SK-N-SH treated with all-trans-retinoic acid at 6 μM for 48 hours (cell line): ENCODE results near the gene PNPLA7.

ENCODE experiments used
- ATAC-seq: fragments of 200-7000 bp; cut with Tn5 transposase; 3 replicates; pipeline ENCODE4 v1.9.1; 2020; ENCODE audit warnings: mild to moderate bottlenecking, moderate library complexity
- ARNTL ChIP-seq: fragments of 450-650 bp; formaldehyde crosslinking; IDR thresholded peaks from 2 replicates; pipeline ENCODE4 v1.5.0; 2020; ENCODE audit warnings: low read depth, mild to moderate bottlenecking, moderate library complexity, borderline replicate concordance
- BACH2 ChIP-seq: fragments of 250-450 bp; sonication (Bioruptor Pico); IDR thresholded peaks from 2 replicates; pipeline ENCODE4 v1.9.0; 2021; ENCODE audit warnings: mild to moderate bottlenecking, borderline replicate concordance
- CSDC2 ChIP-seq: fragments of 250-450 bp; sonication (Bioruptor Pico); IDR thresholded peaks from 2 replicates; pipeline ENCODE4 v1.5.0; 2020; ENCODE audit warnings: mild to moderate bottlenecking, moderate library complexity
- ESRRG ChIP-seq: fragments of 250-450 bp; sonication (Bioruptor Pico); IDR thresholded peaks from 2 replicates; pipeline ENCODE4 v1.6.1; 2021; ENCODE audit warnings: mild to moderate bottlenecking
- GLIS3 ChIP-seq: fragments of 250-450 bp; sonication (Bioruptor Pico); IDR thresholded peaks from 2 replicates; pipeline ENCODE4 v1.5.0; 2020; ENCODE audit warnings: mild to moderate bottlenecking, moderate library complexity
- ISL1 ChIP-seq: fragments of 250-450 bp; sonication (Bioruptor Pico); IDR thresholded peaks from 2 replicates; pipeline ENCODE4 v2.1.2; 2022; ENCODE audit warnings: mild to moderate bottlenecking, moderate library complexity
- OSR1 ChIP-seq: fragments of 250-450 bp; sonication (Bioruptor Pico); IDR thresholded peaks from 2 replicates; pipeline ENCODE4 v1.8.0; 2022; ENCODE audit warnings: moderate library complexity, mild to moderate bottlenecking, inconsistent platforms
- PPARA ChIP-seq: fragments of 250-450 bp; sonication (Bioruptor Pico); IDR thresholded peaks from 2 replicates; pipeline ENCODE4 v1.5.0; 2020; ENCODE audit warnings: mild to moderate bottlenecking, borderline replicate concordance
- RARB ChIP-seq: fragments of 250-450 bp; sonication (Bioruptor Pico); IDR thresholded peaks from 2 replicates; pipeline ENCODE4 v1.8.0; 2021; ENCODE audit warnings: mild to moderate bottlenecking, moderate library complexity
- SNAI2 ChIP-seq: fragments of 250-450 bp; sonication (Bioruptor Pico); IDR thresholded peaks from 2 replicates; pipeline ENCODE4 v1.5.0; 2020; ENCODE audit warnings: mild to moderate bottlenecking, moderate library complexity
- TOX ChIP-seq: fragments of 250-450 bp; sonication (Bioruptor Pico); IDR thresholded peaks from 2 replicates; pipeline ENCODE4 v1.8.0; 2021; ENCODE audit warnings: mild to moderate bottlenecking, moderate library complexity, borderline replicate concordance
- ZC3H10 ChIP-seq: fragments of 250-450 bp; sonication (Bioruptor Pico); IDR thresholded peaks from 2 replicates; pipeline ENCODE4 v1.5.1; 2021; ENCODE audit warnings: mild to moderate bottlenecking, moderate library complexity
- ZFP3 ChIP-seq: fragments of 250-450 bp; sonication (Bioruptor Pico); IDR thresholded peaks from 2 replicates; pipeline ENCODE4 v1.5.0; 2020; ENCODE audit warnings: mild to moderate bottlenecking, moderate library complexity
- ZFP30 ChIP-seq: fragments of 450-650 bp; formaldehyde crosslinking; IDR thresholded peaks from 2 replicates; pipeline ENCODE4 v1.5.0; 2022; ENCODE audit warnings: mild to moderate bottlenecking, moderate library complexity
- ZNF565 ChIP-seq: fragments of 450-650 bp; formaldehyde crosslinking; conservative IDR thresholded peaks from 2 replicates; pipeline ENCODE4 v1.5.0; 2020; ENCODE audit warnings: low read depth, mild to moderate bottlenecking, moderate library complexity
- ZNF70 ChIP-seq: fragments of 450-650 bp; formaldehyde crosslinking; IDR thresholded peaks from 2 replicates; pipeline ENCODE4 v1.5.0; 2020; ENCODE audit warnings: mild to moderate bottlenecking, moderate library complexity
- ZNF8 ChIP-seq: fragments of 450-650 bp; formaldehyde crosslinking; IDR thresholded peaks from 2 replicates; pipeline ENCODE4 v1.5.0; 2020; ENCODE audit warnings: mild to moderate bottlenecking, moderate library complexity
- TF ChIP-seq, protein P1 (sequence below): fragments of 250-450 bp; sonication (Bioruptor Pico); IDR thresholded peaks from 2 replicates; pipeline ENCODE4 v1.5.1; 2020; ENCODE audit warnings: low read depth, mild to moderate bottlenecking, moderate library complexity
- TF ChIP-seq, protein P2 (sequence below): fragments of 250-450 bp; sonication (Bioruptor Pico); IDR thresholded peaks from 2 replicates; pipeline ENCODE4 v1.8.0; 2020; ENCODE audit warnings: mild to moderate bottlenecking, moderate library complexity, borderline replicate concordance
- TF ChIP-seq, protein P3 (sequence below): fragments of 250-450 bp; sonication (Bioruptor Pico); IDR thresholded peaks from 2 replicates; pipeline ENCODE4 v1.5.0; 2020; ENCODE audit warnings: mild to moderate bottlenecking, moderate library complexity
- TF ChIP-seq, protein P4 (sequence below): fragments of 250-450 bp; sonication (Bioruptor Pico); IDR thresholded peaks from 2 replicates; pipeline ENCODE4 v1.8.0; 2021; ENCODE audit warnings: low read depth, mild to moderate bottlenecking, moderate library complexity, borderline replicate concordance

Gene PNPLA7

DNA sequence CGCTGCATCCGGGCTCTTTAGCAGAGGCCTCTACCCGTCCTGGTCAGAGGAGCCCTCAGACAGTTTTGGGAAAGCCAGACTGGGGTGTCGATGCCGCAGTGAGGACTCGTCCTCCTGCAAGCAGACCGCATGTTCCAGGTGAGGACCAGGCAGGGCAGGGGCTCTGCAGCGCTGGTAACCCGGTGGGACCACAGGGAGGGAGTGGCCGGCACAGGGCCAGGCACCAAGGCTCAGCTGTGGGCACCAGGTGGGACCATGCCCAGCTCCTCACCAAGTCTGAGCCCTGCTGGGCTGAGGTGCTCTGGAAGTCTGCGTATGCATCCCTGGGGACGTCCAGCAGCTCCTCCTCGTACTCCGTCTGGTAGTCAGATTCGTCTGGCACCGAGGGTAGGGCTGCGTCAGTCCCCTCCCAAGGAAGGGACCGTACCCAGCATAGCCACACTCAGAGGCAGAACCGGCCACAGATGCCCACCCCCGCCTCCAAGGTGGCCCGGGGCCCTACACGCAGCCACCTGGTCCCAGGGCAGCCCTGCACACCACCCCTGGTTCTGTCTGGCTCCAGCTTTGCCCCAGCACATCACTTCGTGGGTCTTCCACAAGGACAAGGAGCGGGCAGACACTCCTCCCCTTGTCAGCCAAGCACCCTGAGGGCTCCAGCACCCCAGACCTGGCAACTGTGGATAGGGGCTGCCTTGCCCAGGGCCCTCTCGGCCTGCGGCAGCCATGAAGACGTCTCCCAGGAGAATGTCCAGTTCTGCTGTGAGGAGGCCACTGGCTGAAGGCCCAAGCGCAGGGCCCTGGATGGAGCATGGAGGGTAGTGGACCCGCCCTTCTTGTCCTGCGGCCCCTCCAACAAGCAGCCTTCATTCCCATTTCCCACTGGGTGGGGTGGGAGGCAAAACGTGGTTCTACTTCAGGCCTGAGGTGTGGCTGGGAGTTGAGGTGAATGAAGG is 89.6 kb downstream of the PNPLA7 start (continued):
- TF ChIP-seq CSDC2 (CRISPR knock-in tag) (no peak), ZNF70 (CRISPR knock-in tag) (no peak), ZFP30 (no peak), PPARA (CRISPR knock-in tag) (no peak), BACH2 (CRISPR knock-in tag) (no peak), TOX (CRISPR knock-in tag) (no peak), SNAI2 (CRISPR knock-in tag) (no peak), ZC3H10 (CRISPR knock-in tag) (no peak), ZNF565 (CRISPR knock-in tag) (no peak)

DNA sequence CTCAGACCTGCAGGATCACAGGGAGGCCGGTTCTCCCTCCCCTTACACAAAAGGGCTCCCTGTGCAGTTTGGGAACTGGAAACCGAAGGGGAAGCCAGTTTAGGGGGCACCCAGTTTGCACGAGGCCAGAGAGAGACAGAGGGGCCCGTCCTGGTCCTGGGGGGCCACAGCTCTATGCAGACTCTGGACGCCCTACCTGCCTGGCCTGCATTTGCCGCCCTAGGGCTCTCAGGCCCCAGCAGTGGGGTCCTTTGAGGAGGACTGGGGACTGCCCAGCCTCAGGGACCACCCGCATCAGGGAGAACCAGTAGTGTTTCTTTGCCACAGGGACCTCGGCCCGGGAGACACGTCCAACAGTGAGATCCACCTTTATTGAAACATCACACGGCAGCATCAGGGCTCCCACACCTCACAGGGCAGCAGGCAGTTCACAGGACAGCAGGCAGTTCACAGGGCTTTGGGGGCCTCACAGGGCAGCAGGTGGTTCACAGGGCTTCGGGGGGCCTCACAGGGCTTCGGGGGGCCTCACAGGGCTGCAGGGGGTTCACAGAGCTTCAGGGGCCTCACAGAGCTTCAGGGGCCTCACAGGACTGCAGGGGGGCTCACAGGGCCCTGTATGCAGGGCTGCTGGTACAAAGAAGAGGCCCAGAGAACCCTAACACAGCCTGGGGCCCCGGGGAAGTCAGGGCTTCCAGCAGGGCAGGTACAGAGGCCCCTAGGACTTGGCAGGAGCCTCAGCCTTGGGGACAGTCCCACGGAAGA is 90.4 kb downstream of the PNPLA7 start:
- TF ChIP-seq TOX (CRISPR knock-in tag) (no peak), ZFP3 (CRISPR knock-in tag) (no peak), ZNF8 (CRISPR knock-in tag) (no peak), BACH2 (CRISPR knock-in tag) (no peak), GLIS3 (CRISPR knock-in tag) (no peak), RARB (no peak), ZNF70 (CRISPR knock-in tag) (no peak), ISL1 (CRISPR knock-in tag) (no peak), CSDC2 (CRISPR knock-in tag) (no peak), ARNTL (CRISPR knock-in tag) (no peak), PPARA (CRISPR knock-in tag) (no peak), ZC3H10 (CRISPR knock-in tag) (no peak), OSR1 (CRISPR knock-in tag) (no peak), ZFP30 (no peak)
- TF ChIP-seq, protein P1, sequence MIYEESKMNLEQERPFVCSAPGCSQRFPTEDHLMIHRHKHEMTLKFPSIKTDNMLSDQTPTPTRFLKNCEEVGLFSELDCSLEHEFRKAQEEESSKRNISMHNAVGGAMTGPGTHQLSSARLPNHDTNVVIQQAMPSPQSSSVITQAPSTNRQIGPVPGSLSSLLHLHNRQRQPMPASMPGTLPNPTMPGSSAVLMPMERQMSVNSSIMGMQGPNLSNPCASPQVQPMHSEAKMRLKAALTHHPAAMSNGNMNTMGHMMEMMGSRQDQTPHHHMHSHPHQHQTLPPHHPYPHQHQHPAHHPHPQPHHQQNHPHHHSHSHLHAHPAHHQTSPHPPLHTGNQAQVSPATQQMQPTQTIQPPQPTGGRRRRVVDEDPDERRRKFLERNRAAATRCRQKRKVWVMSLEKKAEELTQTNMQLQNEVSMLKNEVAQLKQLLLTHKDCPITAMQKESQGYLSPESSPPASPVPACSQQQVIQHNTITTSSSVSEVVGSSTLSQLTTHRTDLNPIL, result no peak
- TF ChIP-seq, protein P2, sequence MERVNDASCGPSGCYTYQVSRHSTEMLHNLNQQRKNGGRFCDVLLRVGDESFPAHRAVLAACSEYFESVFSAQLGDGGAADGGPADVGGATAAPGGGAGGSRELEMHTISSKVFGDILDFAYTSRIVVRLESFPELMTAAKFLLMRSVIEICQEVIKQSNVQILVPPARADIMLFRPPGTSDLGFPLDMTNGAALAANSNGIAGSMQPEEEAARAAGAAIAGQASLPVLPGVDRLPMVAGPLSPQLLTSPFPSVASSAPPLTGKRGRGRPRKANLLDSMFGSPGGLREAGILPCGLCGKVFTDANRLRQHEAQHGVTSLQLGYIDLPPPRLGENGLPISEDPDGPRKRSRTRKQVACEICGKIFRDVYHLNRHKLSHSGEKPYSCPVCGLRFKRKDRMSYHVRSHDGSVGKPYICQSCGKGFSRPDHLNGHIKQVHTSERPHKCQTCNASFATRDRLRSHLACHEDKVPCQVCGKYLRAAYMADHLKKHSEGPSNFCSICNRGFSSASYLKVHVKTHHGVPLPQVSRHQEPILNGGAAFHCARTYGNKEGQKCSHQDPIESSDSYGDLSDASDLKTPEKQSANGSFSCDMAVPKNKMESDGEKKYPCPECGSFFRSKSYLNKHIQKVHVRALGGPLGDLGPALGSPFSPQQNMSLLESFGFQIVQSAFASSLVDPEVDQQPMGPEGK (CRISPR knock-in tag), result no peak
- TF ChIP-seq, protein P3, sequence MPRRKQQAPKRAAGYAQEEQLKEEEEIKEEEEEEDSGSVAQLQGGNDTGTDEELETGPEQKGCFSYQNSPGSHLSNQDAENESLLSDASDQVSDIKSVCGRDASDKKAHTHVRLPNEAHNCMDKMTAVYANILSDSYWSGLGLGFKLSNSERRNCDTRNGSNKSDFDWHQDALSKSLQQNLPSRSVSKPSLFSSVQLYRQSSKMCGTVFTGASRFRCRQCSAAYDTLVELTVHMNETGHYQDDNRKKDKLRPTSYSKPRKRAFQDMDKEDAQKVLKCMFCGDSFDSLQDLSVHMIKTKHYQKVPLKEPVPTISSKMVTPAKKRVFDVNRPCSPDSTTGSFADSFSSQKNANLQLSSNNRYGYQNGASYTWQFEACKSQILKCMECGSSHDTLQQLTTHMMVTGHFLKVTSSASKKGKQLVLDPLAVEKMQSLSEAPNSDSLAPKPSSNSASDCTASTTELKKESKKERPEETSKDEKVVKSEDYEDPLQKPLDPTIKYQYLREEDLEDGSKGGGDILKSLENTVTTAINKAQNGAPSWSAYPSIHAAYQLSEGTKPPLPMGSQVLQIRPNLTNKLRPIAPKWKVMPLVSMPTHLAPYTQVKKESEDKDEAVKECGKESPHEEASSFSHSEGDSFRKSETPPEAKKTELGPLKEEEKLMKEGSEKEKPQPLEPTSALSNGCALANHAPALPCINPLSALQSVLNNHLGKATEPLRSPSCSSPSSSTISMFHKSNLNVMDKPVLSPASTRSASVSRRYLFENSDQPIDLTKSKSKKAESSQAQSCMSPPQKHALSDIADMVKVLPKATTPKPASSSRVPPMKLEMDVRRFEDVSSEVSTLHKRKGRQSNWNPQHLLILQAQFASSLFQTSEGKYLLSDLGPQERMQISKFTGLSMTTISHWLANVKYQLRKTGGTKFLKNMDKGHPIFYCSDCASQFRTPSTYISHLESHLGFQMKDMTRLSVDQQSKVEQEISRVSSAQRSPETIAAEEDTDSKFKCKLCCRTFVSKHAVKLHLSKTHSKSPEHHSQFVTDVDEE (CRISPR knock-in tag), result no peak
- peak; percentile 11 for ATAC-seq

- TF ChIP-seq OSR1 (CRISPR knock-in tag), result no peak
- TF ChIP-seq, protein P1, result no peak
- TF ChIP-seq TOX (CRISPR knock-in tag), result no peak
- no peak for TF ChIP-seq BACH2 (CRISPR knock-in tag)
- TF ChIP-seq ARNTL (CRISPR knock-in tag), result no peak
- TF ChIP-seq CSDC2 (CRISPR knock-in tag), result peak; percentile 70; the same call in 1 of the 2 replicates
- TF ChIP-seq, protein P3 (CRISPR knock-in tag), result 0 out of 2 replicates have a peak, but pooled peaks have one; percentile 53
- no peak for TF ChIP-seq ZFP30
- TF ChIP-seq ESRRG (CRISPR knock-in tag), result no peak
- TF ChIP-seq ZFP3 (CRISPR knock-in tag), result 0 out of 2 replicates have a peak, but pooled peaks have one; percentile 41
- TF ChIP-seq, protein P4, sequence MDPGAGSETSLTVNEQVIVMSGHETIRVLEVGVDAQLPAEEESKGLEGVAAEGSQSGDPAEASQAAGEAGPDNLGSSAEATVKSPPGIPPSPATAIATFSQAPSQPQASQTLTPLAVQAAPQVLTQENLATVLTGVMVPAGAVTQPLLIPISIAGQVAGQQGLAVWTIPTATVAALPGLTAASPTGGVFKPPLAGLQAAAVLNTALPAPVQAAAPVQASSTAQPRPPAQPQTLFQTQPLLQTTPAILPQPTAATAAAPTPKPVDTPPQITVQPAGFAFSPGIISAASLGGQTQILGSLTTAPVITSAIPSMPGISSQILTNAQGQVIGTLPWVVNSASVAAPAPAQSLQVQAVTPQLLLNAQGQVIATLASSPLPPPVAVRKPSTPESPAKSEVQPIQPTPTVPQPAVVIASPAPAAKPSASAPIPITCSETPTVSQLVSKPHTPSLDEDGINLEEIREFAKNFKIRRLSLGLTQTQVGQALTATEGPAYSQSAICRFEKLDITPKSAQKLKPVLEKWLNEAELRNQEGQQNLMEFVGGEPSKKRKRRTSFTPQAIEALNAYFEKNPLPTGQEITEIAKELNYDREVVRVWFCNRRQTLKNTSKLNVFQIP (CRISPR knock-in tag), result no peak
- ATAC-seq, result peak; percentile 73
These were observed 91.0 kb downstream of the PNPLA7 start, which contains the start of gene NSMF for GRCh38 chr9:137459152-137459600. NSMF (minus strand) TSS chr9:137459334; CDS start chr9:137459102, 232 bp downstream.
